Ascending aorta (tissue), 2 donors: Measurements from ENCODE around the gene MND1. TPM values are rescaled to one million over a fixed set of nuclear protein-coding genes. Genes with fewer than 3 reads are reported as not detected.
"Not testable (repeated sequence)": the region's sequence is repeated elsewhere in the genome, so short reads cannot be mapped to it uniquely, and the experiment has no call there.

ENCODE experiments used
- DNase-seq, 2 donors: peaks; one replicate each; pipeline ENCODE4 v3.0.0-alpha.2; 2019; ENCODE audit warnings: low spot score in 2 of 2
- H3K27ac ChIP-seq, 2 donors: fragments of 200-600 bp; sonication (generic); one replicate each; pipeline ENCODE4 v1.5.1; 2016 to 2017; ENCODE audit warnings: mild to moderate bottlenecking in 1 of 2
- H3K27me3 ChIP-seq: fragments of 200-600 bp; sonication (generic); one replicate; pipeline ENCODE4 v1.5.1; 2017
- H3K36me3 ChIP-seq, 2 donors: fragments of 200-600 bp; sonication (generic); one replicate each; pipeline ENCODE4 v1.5.1; 2016
- H3K4me1 ChIP-seq, 2 donors: fragments of 200-600 bp; sonication (generic); one replicate each; pipeline ENCODE4 v1.5.1; 2016 to 2017; ENCODE audit warnings: mild to moderate bottlenecking in 1 of 2
- H3K4me3 ChIP-seq, 2 donors: fragments of 200-600 bp; sonication (generic); one replicate each; pipeline ENCODE4 v1.5.1; 2016 to 2017; ENCODE audit warnings: mild to moderate bottlenecking in 1 of 2
- H3K9me3 ChIP-seq, 2 donors: fragments of 200-600 bp; sonication (generic); one replicate each; pipeline ENCODE4 v1.5.1; 2016
- intact Hi-C: fragments of 100-400 bp; cut with DNase I; formaldehyde crosslinking; loops from one replicate; pipeline ENCODE4 v1.15.1; 2023
- total RNA-seq: library from RNA; depleted of rRNA; stranded (reverse); fragments of >200 nt; gene quantifications from one replicate; pipeline ENCODE4 v1.1.0, GENCODE V29; 2016
- TF ChIP-seq, protein P1 (sequence below), 3 experiments: fragments of 200-600 bp in 2 of 3; fragments of 450-650 bp in 1 of 3; sonication (generic) in 2 of 3; IDR thresholded peaks; one replicate each; pipeline ENCODE4 v1.5.1; 2016 to 2019; ENCODE audit warnings: antibody characterized with exemption in 3 of 3, mild to moderate bottlenecking in 1 of 3, moderate library complexity in 1 of 3

Gene MND1
- total RNA-seq, 1 donor from 2014 or later: not detected

DNA sequence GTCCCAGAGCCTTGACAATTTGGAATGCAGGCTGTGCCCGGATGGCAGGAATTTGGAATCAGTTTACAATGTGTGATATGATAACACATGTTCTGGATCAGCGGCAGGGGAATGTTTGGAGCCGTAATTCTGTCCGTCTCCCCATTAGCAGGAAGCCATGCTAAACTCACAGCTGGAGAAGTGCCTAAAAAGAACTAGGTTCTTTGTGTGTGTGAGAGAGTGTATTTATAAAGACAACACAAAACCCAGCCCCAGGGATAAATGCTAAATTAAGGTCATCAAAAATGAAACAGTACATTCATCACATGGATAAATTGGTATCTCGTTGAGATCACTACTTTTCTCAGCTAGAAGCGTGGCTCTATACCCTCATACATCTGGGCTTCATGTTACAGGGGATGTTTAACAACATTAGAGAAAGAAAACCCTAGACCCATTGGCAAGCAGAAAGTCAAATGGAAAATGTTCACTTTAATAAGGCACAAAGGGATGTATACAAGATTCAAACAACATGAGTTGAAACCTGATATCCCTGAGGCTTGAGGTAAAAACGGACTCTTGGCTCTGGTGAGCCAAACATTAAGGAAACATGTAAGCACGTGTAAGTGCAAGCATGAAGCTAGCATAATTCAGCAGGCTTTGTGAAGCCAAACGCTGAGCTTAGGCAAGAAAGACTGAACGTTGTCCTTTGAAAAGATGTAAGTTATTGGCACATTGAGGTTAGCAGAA lies 103.7 kb downstream of the MND1 start:
- Histone ChIP-seq H3K9me3 (no peaks in the 10 kb centered on the region), H3K27me3 (no peaks in the 10 kb centered on the region), H3K27ac (peak overlapping the region; percentile 42 to 58), H3K4me3 (peak overlapping the region; percentile 32 to 52), H3K4me1 (peaks cover 0 to 13% of the 10 kb centered on the region in 2 donors), H3K36me3 (no peaks in the 10 kb centered on the region)
- TF ChIP-seq, protein P1, sequence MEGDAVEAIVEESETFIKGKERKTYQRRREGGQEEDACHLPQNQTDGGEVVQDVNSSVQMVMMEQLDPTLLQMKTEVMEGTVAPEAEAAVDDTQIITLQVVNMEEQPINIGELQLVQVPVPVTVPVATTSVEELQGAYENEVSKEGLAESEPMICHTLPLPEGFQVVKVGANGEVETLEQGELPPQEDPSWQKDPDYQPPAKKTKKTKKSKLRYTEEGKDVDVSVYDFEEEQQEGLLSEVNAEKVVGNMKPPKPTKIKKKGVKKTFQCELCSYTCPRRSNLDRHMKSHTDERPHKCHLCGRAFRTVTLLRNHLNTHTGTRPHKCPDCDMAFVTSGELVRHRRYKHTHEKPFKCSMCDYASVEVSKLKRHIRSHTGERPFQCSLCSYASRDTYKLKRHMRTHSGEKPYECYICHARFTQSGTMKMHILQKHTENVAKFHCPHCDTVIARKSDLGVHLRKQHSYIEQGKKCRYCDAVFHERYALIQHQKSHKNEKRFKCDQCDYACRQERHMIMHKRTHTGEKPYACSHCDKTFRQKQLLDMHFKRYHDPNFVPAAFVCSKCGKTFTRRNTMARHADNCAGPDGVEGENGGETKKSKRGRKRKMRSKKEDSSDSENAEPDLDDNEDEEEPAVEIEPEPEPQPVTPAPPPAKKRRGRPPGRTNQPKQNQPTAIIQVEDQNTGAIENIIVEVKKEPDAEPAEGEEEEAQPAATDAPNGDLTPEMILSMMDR (IDR thresholded peaks at IDR 0.05): no peak
- intact Hi-C loops: no loop called here
- DNase-seq: no peak

DNA sequence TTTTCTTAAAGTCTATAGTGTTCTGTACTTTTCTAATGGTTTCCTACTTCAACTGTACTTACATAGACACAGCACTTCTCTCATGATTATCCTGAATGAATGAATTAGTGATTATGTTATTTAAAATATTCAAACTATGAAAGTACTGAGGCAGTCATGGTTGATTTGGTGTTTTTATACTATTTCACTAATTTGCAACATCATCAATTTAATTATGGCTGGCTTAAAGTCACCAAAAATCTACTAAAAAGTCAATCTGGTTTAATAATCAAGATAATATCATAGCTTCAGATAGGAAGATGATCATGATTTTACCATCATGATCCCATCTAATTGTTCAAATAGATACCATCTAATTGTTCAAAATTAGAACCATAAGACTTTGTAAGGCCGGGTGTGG lies 104.8 kb downstream of the MND1 start:
- TF ChIP-seq, protein P1 (IDR thresholded peaks at IDR 0.05): no peak
- no peaks in the 10 kb centered on the region for H3K36me3 ChIP-seq
- H3K9me3 ChIP-seq: no peaks in the 10 kb centered on the region
- no peak for DNase-seq
- no peaks in the 10 kb centered on the region for H3K27me3 ChIP-seq
- no peak overlapping the region for H3K4me3 ChIP-seq
- peak overlapping the region in 1 of 2 donors; percentile 11 for H3K27ac ChIP-seq
- intact Hi-C loops: no loop called here
- H3K4me1 ChIP-seq: peaks cover 0 to 13% of the 10 kb centered on the region in 2 donors

DNA sequence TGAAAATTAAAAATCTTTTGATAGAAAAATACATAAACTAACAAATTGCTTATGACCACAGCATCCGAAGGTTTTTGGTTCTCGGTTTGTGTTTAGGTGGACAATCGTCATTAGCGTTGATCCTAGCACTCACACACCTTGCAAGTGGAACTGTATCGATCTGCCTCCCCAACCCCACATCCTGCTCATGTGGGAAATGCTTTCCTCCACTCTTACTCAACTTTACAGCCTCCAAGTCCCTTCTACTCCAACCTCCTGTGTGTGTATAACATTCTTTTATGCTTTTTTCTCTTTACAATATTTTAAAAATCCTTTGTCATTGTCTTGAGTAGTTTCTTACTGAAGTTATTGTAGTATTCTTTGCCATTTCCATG lies 106.0 kb downstream of the MND1 start:
- no peak for DNase-seq
- Histone ChIP-seq H3K36me3 (no peaks in the 10 kb centered on the region), H3K4me3 (no peak overlapping the region), H3K4me1 (peaks cover 0 to 13% of the 10 kb centered on the region in 2 donors), H3K9me3 (no peaks in the 10 kb centered on the region), H3K27ac (no peak overlapping the region), H3K27me3 (no peaks in the 10 kb centered on the region)
- intact Hi-C loops: no loop called here
- TF ChIP-seq, protein P1 (IDR thresholded peaks at IDR 0.05): no peak

DNA sequence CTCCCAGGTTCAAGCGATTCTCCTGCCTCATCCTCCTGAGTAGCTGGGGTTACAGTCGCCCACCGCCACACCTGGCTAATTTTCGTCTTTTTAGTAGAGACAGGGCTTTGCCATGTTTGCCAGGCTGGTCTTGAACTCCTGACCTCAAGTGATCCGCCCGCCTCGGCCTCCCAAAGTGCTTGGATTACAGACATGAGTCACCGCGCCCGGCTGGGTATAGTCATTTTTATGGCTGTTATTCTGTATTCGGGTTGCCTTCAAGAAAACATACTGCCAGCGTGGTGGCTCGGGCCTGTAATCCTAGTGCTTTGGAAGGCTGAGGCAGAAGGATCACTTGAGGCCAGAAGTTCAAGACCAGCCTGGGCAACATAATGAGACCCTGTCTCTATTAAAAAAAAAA lies 106.7 kb downstream of the MND1 start:
- DNase-seq, H3K4me3 ChIP-seq, intact Hi-C loops: not testable (repeated sequence)

DNA sequence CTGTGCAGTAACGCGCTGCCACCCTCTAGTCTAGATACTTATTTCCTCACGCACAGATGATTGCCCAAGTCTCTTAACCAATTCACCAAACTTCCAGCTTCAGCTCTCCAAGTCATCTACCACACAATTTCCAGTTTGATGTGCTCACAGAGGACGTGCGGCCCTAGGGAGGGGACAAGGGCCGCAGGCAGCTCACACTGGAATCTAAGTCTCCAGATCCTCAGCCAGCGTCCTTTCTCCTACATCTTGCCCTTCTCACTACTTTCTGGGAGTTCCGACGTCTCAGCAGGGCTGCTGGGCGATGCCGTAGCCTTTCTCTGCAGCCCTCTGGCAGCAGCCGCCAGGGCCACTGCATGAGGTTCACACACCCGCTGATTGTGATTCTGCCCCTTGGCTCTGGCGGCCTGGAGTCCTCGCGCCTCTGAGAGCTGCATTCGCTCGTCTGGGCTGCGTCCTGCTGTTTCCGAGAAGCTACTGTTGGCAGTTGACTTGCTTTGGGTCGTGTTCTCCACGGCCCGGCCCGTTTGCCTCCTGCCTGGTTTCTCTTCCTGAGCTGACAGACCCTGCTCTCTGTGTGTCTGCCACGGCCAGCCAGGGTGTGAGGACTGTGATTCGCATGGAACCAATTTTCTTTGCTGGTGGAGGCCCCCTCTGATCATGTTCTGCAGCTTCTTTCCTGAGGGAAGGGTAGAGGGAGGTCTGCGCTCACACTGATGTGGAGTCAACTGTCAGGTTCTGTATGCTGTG lies 107.6 kb downstream of the MND1 start:
- TF ChIP-seq, protein P1 (IDR thresholded peaks at IDR 0.05): no peak
- Histone ChIP-seq H3K27me3 (no peaks in the 10 kb centered on the region), H3K9me3 (no peaks in the 10 kb centered on the region), H3K4me1 (peaks cover 0 to 12% of the 10 kb centered on the region in 2 donors), H3K4me3 (no peak overlapping the region), H3K27ac (no peak overlapping the region), H3K36me3 (no peaks in the 10 kb centered on the region)
- intact Hi-C loops: no loop called here
- no peak for DNase-seq

More for the DNA sequence above, 106.7 kb downstream of the MND1 start:
- H3K27me3 ChIP-seq, H3K27ac ChIP-seq, H3K36me3 ChIP-seq, H3K9me3 ChIP-seq: not testable (repeated sequence)
- H3K4me1 ChIP-seq: peaks cover 0 to 13% of the 10 kb centered on the region in 2 donors
